ENCODE data around the gene HLA-DRA.

DNA sequence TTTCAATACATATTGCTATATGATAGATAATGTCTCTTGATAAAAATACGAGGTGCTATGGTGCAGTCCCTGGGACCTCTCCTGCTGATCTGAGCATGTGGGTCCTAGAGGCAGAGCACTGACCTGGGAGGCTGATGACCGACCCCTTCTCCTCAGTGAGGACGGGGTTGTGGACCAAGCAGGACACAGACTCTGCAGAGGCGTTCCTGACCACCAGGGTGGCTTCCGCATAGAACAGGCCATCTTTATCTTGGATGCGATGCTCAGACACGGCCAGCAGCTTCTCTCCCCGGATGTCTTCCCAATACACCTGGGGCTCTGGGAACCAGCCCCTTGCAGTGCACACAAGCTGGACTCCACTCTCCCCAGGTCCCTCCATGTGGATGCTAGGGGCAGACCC is 36.9 kb upstream of the HLA-DRA start:
- TF ChIP-seq, protein P1, sequence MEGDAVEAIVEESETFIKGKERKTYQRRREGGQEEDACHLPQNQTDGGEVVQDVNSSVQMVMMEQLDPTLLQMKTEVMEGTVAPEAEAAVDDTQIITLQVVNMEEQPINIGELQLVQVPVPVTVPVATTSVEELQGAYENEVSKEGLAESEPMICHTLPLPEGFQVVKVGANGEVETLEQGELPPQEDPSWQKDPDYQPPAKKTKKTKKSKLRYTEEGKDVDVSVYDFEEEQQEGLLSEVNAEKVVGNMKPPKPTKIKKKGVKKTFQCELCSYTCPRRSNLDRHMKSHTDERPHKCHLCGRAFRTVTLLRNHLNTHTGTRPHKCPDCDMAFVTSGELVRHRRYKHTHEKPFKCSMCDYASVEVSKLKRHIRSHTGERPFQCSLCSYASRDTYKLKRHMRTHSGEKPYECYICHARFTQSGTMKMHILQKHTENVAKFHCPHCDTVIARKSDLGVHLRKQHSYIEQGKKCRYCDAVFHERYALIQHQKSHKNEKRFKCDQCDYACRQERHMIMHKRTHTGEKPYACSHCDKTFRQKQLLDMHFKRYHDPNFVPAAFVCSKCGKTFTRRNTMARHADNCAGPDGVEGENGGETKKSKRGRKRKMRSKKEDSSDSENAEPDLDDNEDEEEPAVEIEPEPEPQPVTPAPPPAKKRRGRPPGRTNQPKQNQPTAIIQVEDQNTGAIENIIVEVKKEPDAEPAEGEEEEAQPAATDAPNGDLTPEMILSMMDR (IDR thresholded peaks at IDR 0.05; ENCODE audit: low read depth, low read length) = no peak
- TF ChIP-seq MYC (IDR thresholded peaks at IDR 0.05; ENCODE audit: low read depth, low read length) (no peak), POLR2A (IDR thresholded peaks at IDR 0.05; ENCODE audit: extremely low read depth, insufficient read length) (no peak)
- TF ChIP-seq, protein P2, sequence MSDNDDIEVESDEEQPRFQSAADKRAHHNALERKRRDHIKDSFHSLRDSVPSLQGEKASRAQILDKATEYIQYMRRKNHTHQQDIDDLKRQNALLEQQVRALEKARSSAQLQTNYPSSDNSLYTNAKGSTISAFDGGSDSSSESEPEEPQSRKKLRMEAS (IDR thresholded peaks at IDR 0.05; ENCODE audit: low read depth, low read length) = no peak

Measured in NB4 (cell line).